Nephron progenitor cell (in vitro differentiated cells): ENCODE measurements around the gene MYO18A.
A peak's percentile ranks its signal among the peaks of the same experiment; 100 is the strongest.

ENCODE experiments used
- DNase-seq: peaks from one replicate; pipeline ENCODE4 v3.0.0; 2021
- H3K27ac Mint-ChIP-seq: 2 replicates; pipeline ENCODE4 v1.8.0; 2021; ENCODE audit warnings: mild to moderate bottlenecking, moderate library complexity, mixed read lengths
- H3K27me3 Mint-ChIP-seq: 2 replicates; pipeline ENCODE4 v1.8.0; 2021; ENCODE audit warnings: mild to moderate bottlenecking, low read depth, mixed read lengths; ENCODE audit not compliant: poor library complexity
- H3K36me3 Mint-ChIP-seq: 2 replicates; pipeline ENCODE4 v1.8.0; 2021; ENCODE audit warnings: low read depth, mixed read lengths
- H3K4me1 Mint-ChIP-seq: 2 replicates; pipeline ENCODE4 v1.8.0; 2021; ENCODE audit warnings: mixed read lengths
- H3K4me3 Mint-ChIP-seq: 2 replicates; pipeline ENCODE4 v1.8.0; 2021; ENCODE audit warnings: mild to moderate bottlenecking, moderate library complexity, mixed read lengths
- H3K9me3 Mint-ChIP-seq: 2 replicates; pipeline ENCODE4 v1.8.0; 2021; ENCODE audit warnings: mild to moderate bottlenecking, moderate library complexity, mixed read lengths
- CTCF ChIP-seq: fragments of 200-600 bp; sonication (generic); IDR thresholded peaks from 2 replicates; pipeline ENCODE4 v1.5.0; 2021; ENCODE audit warnings: antibody characterized with exemption

Gene MYO18A

GRCh38 chr17:29050176-29050575, 130.0 kb downstream of the MYO18A start:
- DNase-seq = no peak
- H3K4me1 Mint-ChIP-seq = peaks cover 61% of the 10 kb centered on the region
- H3K27me3 Mint-ChIP-seq = peaks cover 20% of the 10 kb centered on the region
- no peak overlapping the region for H3K4me3 Mint-ChIP-seq
- no peaks in the 10 kb centered on the region for H3K36me3 Mint-ChIP-seq
- no peaks in the 10 kb centered on the region for H3K9me3 Mint-ChIP-seq
- H3K27ac Mint-ChIP-seq = no peak overlapping the region
- no peak for TF ChIP-seq CTCF

- DNase-seq = no peak
- H3K27ac Mint-ChIP-seq = no peak overlapping the region
- H3K27me3 Mint-ChIP-seq = peaks cover 20% of the 10 kb centered on the region
- TF ChIP-seq CTCF = no peak
- H3K4me3 Mint-ChIP-seq = no peak overlapping the region
- peaks cover 56% of the 10 kb centered on the region for H3K4me1 Mint-ChIP-seq
- no peaks in the 10 kb centered on the region for H3K36me3 Mint-ChIP-seq
- no peaks in the 10 kb centered on the region for H3K9me3 Mint-ChIP-seq
Measured at GRCh38 chr17:29049541-29050145, 130.6 kb downstream of the MYO18A start.

GRCh38 chr17:29048440-29049368, 131.5 kb downstream of the MYO18A start:
- DNase-seq = peak; percentile 24
- TF ChIP-seq CTCF = no peak
- Mint-ChIP-seq H3K27me3 (peaks cover 20% of the 10 kb centered on the region), H3K9me3 (no peaks in the 10 kb centered on the region), H3K36me3 (no peaks in the 10 kb centered on the region), H3K27ac (no peak overlapping the region), H3K4me3 (no peak overlapping the region), H3K4me1 (peaks cover 49% of the 10 kb centered on the region)

GRCh38 chr17:29046473-29046839, 133.7 kb downstream of the MYO18A start:
- H3K4me3 Mint-ChIP-seq = no peak overlapping the region
- H3K27me3 Mint-ChIP-seq = peaks cover 27% of the 10 kb centered on the region
- H3K4me1 Mint-ChIP-seq = peaks cover 56% of the 10 kb centered on the region

GRCh38 chr17:29045734-29046472, 134.3 kb downstream of the MYO18A start:
- no peak for TF ChIP-seq CTCF
- Mint-ChIP-seq H3K4me1 (peaks cover 51% of the 10 kb centered on the region), H3K27ac (no peak overlapping the region), H3K4me3 (no peak overlapping the region), H3K27me3 (peaks cover 29% of the 10 kb centered on the region), H3K9me3 (no peaks in the 10 kb centered on the region), H3K36me3 (no peaks in the 10 kb centered on the region)
- DNase-seq = no peak

More at GRCh38 chr17:29046473-29046839, 133.7 kb downstream of the MYO18A start:
- H3K9me3 Mint-ChIP-seq = no peaks in the 10 kb centered on the region
- no peak for TF ChIP-seq CTCF
- no peak overlapping the region for H3K27ac Mint-ChIP-seq
- no peak for DNase-seq
- no peaks in the 10 kb centered on the region for H3K36me3 Mint-ChIP-seq
